ENCODE measurements around the gene BCAN. TPM values are rescaled to one million over a fixed set of nuclear protein-coding genes. Genes with fewer than 3 reads are reported as not detected.

Gene BCAN
- total and polyA plus RNA-seq, 2 of the 4 experiments (the other 2 are of a cell fraction), result 0.07 TPM; not detected in 1

DNA sequence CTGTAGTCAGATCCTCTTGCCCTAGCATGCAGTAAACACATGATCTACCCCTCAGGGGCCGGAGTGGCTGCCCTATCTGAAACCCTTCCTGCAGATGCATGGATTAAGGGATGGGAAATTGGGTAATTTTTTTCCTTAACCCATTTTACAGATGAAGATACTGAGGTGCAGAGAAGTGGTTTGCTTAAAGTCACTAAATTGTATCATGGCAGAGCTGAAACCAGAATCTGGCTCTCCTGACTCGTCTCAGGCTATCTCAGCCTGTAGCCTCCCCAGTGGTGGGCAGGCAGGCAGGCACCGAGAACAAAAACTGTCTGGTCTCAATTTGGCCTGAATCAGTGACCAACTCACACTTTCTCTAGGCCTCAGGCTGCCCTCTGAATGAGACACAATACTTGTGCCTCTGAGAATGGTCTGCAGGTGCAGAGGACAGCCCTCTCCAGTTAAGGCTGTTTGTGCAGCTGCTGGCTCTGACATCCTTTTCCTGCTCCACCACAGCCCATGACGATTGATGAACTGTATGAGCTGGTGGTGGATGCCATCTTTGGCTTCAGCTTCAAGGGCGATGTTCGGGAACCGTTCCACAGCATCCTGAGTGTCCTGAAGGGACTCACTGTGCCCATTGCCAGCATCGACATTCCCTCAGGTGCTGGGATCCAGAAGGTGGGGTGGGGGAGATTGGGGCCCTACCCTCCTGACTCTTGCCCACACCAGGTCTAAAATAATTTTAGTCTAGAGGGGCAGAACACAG, 48.8 kb upstream of the BCAN start:
- in situ Hi-C loops (cut with MboI; ENCODE audit: low sequenced_read_pairs), result no loop called here
- H3K14ac ChIP-seq (replicated peaks; ENCODE audit: low read depth, low read length), result no peak overlapping the region
- H2BK5ac ChIP-seq (ENCODE audit: low read depth, low read length, poor library complexity, severe bottlenecking), result no peak overlapping the region
- peak overlapping the region; percentile 29; the same call in 1 of the 2 replicates for H2AK5ac ChIP-seq (ENCODE audit: low read depth, low read length)
- WGBS, 2 experiments (ENCODE audit: extremely low coverage in 2 of 2, insufficient read length in 1 of 2), result no CpG with 5 or more reads among the region's 8 CpGs
- ATAC-seq (ENCODE audit: low read depth) (no peak), DNase-seq (no peak)
- ChIA-PET POLR2A (ENCODE audit: unreplicated experiment) (no interaction called here), CTCF (no interaction called here)
- H4K5ac ChIP-seq (ENCODE audit: low read depth, low read length), result no peak overlapping the region
- intact Hi-C loops (cut with micrococcal nuclease), result loop anchor here (5.0 kb wide), 1 partner anchor 111 kb away; no protein-coding TSS in a partner anchor
- no peaks in the 10 kb centered on the region for H3K27me3 ChIP-seq (ENCODE audit: control insufficient read depth, insufficient read depth, low read length)
- no peak overlapping the region for H3K9ac ChIP-seq (ENCODE audit: low read depth, low read length)
- H2BK20ac ChIP-seq (ENCODE audit: low read depth, low read length), result no peak overlapping the region
- H3K18ac ChIP-seq (ENCODE audit: low read depth, low read length), result no peak overlapping the region
- no peaks in the 10 kb centered on the region for H4K20me1 ChIP-seq (ENCODE audit: insufficient read depth, low read length)
- peaks cover 11 to 37% of the 10 kb centered on the region in 2 experiments for H3K79me1 ChIP-seq (ENCODE audit: low read depth in 1 of 2, low read length in 2 of 2)
- H2AFZ ChIP-seq (replicated peaks; ENCODE audit: low read length, poor library complexity), result no peak overlapping the region
- peaks cover 30% of the 10 kb centered on the region for H3K36me3 ChIP-seq (ENCODE audit: control insufficient read depth, insufficient read depth, low read length)
- no peak overlapping the region for H3K4ac ChIP-seq (ENCODE audit: low read depth, low read length)
- no peak overlapping the region for H3K27ac ChIP-seq (ENCODE audit: insufficient read depth, low read length)
- dilution Hi-C loops (cut with HindIII; ENCODE audit: low sequenced_read_pairs, unreplicated experiment), result no loop called here
- no peak overlapping the region for H3K4me3 ChIP-seq (ENCODE audit: insufficient read depth, low read depth, low read length)
- H2BK120ac ChIP-seq (ENCODE audit: low read depth, low read length), result no peak overlapping the region
- no peak overlapping the region for H3K4me2 ChIP-seq (ENCODE audit: low read depth, low read length)
- peak overlapping the region; percentile 78; the same call in 1 of the 2 replicates for H3K23ac ChIP-seq (ENCODE audit: low read depth, low read length)
- peaks cover 10% of the 10 kb centered on the region for H3K9me1 ChIP-seq (ENCODE audit: insufficient read depth, low read length)
- H4K91ac ChIP-seq (ENCODE audit: insufficient read depth, low read depth, low read length), result no peak overlapping the region; the same call in 1 of the 2 replicates
- no peak overlapping the region for H2BK15ac ChIP-seq (ENCODE audit: low read depth, low read length)
- no peaks in the 10 kb centered on the region for H3K9me3 ChIP-seq (ENCODE audit: control insufficient read depth, insufficient read depth, low read length)
- no peak for TF ChIP-seq RFX5 (IDR thresholded peaks at IDR 0.05; ENCODE audit: low read depth, low read length)
- TF ChIP-seq BHLHE40 (IDR thresholded peaks at IDR 0.05; ENCODE audit: low read depth, low read length), result no peak
- no peak for TF ChIP-seq MXI1 (IDR thresholded peaks at IDR 0.05; ENCODE audit: borderline replicate concordance, low read depth, low read length)
- TF ChIP-seq SMC3 (IDR thresholded peaks at IDR 0.05; ENCODE audit: low read depth, low read length), result no peak
- TF ChIP-seq MAFK (IDR thresholded peaks at IDR 0.05; ENCODE audit: low read depth, low read length), result no peak
- no peak for TF ChIP-seq FOS (IDR thresholded peaks at IDR 0.05; ENCODE audit: low read depth, low read length)
- H2AK9ac ChIP-seq (replicated peaks; ENCODE audit: low read depth, low read length, poor library complexity), result peak overlapping the region; percentile 33
- H3K4me1 ChIP-seq (ENCODE audit: control insufficient read depth, insufficient read depth, low read length), result peaks cover 3% of the 10 kb centered on the region; the same call in 1 of the 2 replicates
- H3K56ac ChIP-seq (ENCODE audit: extremely low read depth, insufficient read depth, low read length), result no peak overlapping the region
- no TSS peak for BruUV-seq (replicated peaks)
- peak overlapping the region in 1 of 2 experiments; percentile 79; a peak in 1 of 4 replicates for H4K8ac ChIP-seq (ENCODE audit: low read depth in 2 of 2, low read length in 2 of 2)

Data from IMR-90 (cell line).